ENCODE data around the gene TAOK3.
A peak's percentile ranks its signal among the peaks of the same experiment; 100 is the strongest.

- peak; percentile 71; the same call in 1 of the 2 replicates for TF ChIP-seq POLR2AphosphoS5 (IDR thresholded peaks at IDR 0.05; ENCODE audit: borderline replicate concordance, low read depth, low read length)
- TF ChIP-seq FOXP2 (optimal IDR thresholded peaks at IDR 0.05; ENCODE audit: control extremely low read depth, extremely low read length, insufficient read depth), result no peak
- no peak for TF ChIP-seq EZH2 (IDR thresholded peaks at IDR 0.05)
Observed at GRCh38 chr12:118376089-118377020, 3.6 kb upstream of the TAOK3 start, which contains the start of gene SUDS3.
